ENCODE results near the gene PITPNB.

PITPNB gene

DNA sequence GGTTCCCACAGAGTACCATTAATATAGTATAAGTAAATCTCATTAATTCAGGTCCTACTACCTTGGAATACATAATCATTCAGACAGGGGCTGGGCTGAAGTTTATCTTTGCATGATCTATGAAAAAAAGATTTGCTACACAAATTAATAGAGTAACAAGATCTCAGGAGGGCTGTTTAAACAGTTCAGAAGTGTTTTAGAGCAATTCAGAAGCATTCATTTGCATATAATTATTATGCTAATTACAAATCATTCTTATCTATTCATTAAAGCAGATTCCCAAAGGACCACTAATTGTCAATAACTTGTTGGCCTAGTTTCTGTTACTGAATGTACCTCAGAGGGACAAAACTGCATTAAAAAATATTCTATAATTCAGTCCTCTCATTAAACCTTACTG lies 40.5 kb downstream of the PITPNB start:
- no peak for DNase-seq

GRCh38 chr22:27877501-27877900 lies 41.6 kb downstream of the PITPNB start:
- DNase-seq: no peak

DNA sequence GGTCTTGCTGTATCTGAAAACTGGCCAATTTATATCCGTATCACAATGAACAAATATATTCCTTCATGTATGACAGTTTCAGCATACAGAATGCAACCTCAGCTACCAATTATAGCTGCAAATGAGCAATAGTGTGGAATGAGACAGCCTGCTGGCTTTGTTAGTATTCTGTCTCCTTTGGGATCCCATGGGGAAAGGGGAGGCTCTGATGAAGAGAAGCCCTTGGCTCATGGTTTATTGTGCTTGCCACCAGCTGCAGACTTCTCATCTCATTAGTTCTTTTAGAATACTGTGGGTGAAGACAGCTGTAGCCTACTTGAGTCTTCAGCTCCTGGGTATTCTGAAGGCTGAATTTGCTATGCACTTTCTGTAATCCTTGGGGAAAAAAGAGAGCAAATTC lies 42.4 kb downstream of the PITPNB start:
- peak; percentile 73 for DNase-seq

DNA sequence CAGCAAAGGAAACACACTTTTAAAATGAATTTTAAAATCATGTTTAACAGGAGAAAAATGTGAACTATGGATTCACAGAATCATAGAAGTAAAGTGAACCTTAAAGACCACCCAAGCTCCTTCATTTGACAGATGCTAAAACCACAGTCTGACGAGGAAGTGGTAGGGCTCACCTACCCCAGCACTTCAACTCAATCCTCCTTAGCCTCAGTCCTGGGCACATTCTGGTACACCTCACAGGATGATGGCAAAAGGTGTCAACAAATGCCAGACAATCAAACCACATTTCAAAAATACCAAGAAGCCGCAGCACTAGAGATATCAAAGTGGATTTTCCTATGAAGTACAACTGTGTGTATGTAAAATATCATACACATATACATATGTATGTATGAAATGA lies 43.1 kb downstream of the PITPNB start:
- no peak for DNase-seq

DNA sequence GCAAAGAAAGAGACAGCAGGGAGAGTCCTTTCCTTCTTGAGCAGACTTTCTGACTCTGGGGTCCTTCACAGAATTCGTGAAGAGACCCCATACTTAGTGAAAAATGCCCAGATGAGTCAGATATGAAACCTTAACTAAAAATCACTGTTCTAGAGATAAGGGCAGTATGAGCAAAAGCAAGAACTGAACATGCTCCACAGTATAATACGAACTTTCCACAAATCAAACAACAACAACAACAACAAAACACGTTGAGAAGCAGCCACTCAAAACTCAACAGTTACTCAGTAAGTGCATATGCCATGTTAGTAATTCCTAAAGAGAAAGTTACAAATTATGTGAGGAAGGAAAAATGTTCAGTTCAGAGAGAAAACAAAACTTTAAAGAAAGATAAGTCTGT lies 44.3 kb downstream of the PITPNB start:
- DNase-seq: no peak

GRCh38 chr22:27874185-27874584 lies 44.9 kb downstream of the PITPNB start:
- DNase-seq: no peak

DNA sequence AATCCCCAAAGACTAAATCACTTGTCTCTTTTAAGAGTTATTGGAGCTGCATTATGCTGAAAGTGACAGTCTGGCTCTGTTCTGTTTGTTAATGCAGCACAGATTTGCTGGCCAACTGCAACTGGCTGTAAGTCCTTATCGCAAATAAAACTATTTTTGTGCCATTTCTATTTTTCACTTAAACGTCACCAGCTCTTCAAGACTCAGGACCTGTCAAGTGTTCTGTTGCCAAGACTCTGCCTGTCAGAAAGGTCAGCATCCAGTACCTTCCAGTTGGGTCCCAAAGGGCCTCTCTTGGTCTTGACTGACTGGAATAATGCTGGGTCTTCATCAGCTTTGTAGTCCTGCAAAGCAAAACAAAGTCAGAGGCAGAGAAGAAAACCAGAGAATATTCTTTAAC lies 45.6 kb downstream of the PITPNB start:
- no peak for DNase-seq

- no peak for DNase-seq
Measured at GRCh38 chr22:27872488-27872887, 46.6 kb downstream of the PITPNB start.

- no peak for DNase-seq
Measured at GRCh38 chr22:27871306-27872014, 47.6 kb downstream of the PITPNB start.

GRCh38 chr22:27870234-27871191 lies 48.5 kb downstream of the PITPNB start:
- no peak for DNase-seq

DNA sequence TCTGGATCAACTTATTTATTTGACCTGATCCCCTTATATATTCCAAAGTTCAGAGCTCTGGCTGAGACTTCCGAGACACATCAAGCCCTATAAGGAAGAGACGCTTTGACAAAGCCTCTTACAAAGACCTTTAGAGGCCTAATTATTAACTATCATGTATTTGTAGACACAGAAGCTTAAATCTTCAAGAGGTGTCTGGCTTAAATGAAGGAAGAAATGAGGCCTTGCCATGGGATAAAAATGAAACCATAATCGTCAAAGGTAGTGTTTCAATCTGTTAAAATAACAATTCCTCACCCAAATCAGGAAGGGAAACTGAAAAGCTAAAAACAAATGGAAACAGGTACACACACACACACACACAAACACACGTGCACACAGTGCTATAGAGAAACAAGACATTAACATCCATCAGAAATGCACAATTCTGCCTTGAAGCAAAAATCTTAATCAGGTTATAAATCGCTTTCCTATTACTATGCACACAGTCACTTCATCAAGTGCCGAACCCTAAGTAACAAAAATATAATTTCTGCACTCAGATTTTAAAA lies 50.2 kb downstream of the PITPNB start:
- DNase-seq: no peak

- DNase-seq: no peak
Measured at GRCh38 chr22:27867953-27868731, 50.9 kb downstream of the PITPNB start.

- DNase-seq: no peak
Measured at GRCh38 chr22:27867085-27867952, 51.7 kb downstream of the PITPNB start.

DNA sequence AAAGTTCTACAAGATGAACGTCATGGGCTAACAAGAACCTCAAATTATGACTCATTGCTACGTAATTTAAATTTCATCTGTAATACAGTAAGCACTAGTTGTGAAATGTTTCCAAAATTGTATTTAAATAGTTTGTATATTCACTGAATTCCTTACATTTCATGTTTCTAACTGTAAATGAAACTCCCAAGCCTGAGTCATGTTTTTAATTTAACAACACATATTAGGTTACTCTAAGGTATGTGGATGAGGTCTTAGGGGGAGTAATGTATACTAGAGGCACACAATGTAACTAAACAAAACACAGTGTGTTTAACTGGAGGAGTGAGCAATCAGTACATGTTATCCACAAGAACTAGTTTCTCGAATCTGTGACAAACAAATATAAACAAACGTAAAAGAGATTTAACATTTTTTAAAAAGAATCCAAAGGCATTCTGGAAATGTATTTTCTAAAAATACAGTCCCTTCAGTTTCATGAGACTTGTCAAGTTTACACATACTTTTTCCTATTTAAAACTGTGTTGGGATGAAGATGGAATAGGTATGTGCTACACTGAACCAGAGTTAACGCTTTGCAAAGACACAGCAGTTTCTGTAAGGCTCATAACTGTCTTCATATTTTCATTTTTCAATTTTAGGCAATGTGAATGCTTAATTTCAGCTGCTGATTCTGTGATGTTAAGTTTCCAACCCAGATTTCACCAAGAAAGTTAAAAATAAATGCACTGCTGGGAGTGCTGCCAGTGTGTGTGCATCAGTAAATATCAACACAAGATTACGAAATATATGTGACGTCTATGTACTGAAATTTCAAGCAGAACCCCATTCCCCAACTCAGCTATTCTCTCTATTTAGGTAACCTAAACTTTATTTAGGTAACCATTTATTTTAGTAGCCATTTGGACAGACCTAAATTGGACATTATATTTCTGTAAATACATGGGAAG lies 52.6 kb downstream of the PITPNB start:
- DNase-seq: no peak

- no peak for DNase-seq
Measured at GRCh38 chr22:27865496-27865895, 53.6 kb downstream of the PITPNB start.

- DNase-seq: no peak
Measured at GRCh38 chr22:27863556-27863955, 55.5 kb downstream of the PITPNB start.

- DNase-seq: no peak
Measured at GRCh38 chr22:27863001-27863400, 56.1 kb downstream of the PITPNB start.

DNA sequence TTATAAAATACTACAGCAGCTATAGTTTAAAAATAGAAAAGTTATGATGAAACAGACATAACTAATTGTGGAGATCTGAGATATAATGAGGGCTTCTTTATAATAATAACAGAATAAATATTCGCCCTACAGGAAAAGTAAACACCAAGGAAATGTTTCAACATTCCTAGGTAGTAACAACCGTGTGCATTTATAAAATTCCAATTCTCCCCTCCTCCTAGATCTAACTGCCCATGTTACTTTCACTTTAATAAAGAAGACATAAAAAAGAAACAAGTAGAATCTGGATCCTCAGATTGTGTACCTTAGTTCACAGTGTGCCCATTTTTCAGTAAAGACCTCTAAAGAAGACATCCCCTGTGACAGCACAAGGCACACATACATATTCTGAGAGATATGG lies 59.7 kb downstream of the PITPNB start:
- no peak for DNase-seq

DNA sequence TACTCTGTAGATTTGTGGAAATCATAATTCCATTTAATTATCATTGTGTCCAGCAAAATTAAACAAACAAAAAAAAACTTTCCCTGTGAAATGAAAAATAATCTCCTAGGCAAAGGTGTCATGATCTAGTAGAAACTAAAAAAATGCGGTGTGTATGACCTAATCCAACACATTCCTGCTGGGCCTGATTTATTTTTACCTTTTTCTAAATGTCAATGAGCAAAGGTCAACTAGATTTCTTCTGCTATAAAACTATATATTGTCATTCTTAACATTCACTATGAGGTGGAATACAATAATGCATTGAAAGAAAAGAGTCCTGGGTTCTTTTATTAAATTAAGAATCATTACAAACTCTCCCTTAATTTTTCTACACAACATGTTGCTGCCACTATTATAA lies 60.4 kb downstream of the PITPNB start:
- no peak for DNase-seq

DNA sequence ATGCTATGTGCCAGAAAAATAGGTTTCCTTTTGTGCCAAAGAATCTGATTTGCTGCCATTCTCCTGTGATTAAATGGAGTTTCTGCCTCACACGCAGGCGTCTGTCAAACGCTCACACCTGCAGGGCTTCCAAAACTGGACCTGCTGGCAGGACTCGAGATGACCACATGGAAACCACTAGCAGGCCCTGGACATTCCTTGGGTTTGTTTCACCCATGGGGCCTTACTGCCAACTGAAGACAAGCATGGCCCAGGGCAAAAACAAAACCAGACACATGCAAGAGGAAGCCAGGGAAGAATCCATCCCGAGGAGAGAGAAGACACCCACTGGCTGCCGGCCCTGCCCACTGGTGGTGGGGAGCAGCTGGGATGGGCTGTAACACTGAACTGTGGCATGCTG lies 61.6 kb downstream of the PITPNB start:
- no peak for DNase-seq

DNA sequence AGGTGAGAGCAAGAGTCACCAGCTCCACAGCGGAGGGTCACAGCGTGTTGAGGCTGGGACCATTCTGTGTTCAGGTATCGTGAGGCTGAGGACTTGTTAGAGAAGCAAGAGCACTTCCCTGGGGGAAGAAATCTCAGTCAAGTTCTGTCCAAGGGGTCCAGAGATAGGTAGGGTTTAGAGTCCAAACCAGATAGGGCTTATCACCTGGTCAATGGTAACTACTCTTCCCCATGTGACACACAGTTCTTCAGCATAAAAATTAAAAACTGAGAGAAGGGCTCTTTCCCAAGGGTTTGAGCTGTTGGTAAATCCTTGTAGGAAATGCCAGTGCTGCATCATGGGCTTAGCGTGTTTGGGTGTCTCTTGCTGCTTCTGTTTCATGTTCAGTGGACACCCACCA lies 62.7 kb downstream of the PITPNB start:
- DNase-seq: no peak

All from retina (tissue), 1 donor.